MCF 10A (cell line): Measurements from ENCODE around the gene PRODH. TPM values are rescaled to one million over a fixed set of nuclear protein-coding genes. Genes with fewer than 3 reads are reported as not detected.
"Not testable (repeated sequence)": the region's sequence is repeated elsewhere in the genome, so short reads cannot be mapped to it uniquely, and the experiment has no call there.

ENCODE experiments used
- BruUV-seq: library from RNA; stranded (reverse); fragments of 400-500 nt; replicated peaks from 2 replicates; lab custom pipeline; 2021; lab: Mats Ljungman, UMichigan
- CTCF ChIA-PET: fragments of 300-600 bp; sonication (Branson Sonifier 250); formaldehyde crosslinking; extraction: SDS; loops from one replicate; lab custom pipeline; 2021; ENCODE audit warnings: antibody characterized with exemption, inconsistent platforms; lab: Yijun Ruan, JAX
- POLR2A ChIA-PET: fragments of 300-600, 350-650 bp; sonication (Branson Sonifier 250); formaldehyde crosslinking; extraction: SDS; loops from one replicate; lab custom pipeline; 2020; ENCODE audit warnings: antibody characterized with exemption, inconsistent platforms; lab: Yijun Ruan, JAX
- DNase-seq: peaks from one replicate; pipeline ENCODE4 v3.0.0-alpha.2; 2018; ENCODE audit not compliant: unreplicated experiment
- H3K27ac Mint-ChIP-seq: one replicate; pipeline ENCODE4 v1.8.0; 2022; ENCODE audit warnings: mild to moderate bottlenecking, low read depth, mixed read lengths; ENCODE audit not compliant: unreplicated experiment
- H3K27me3 Mint-ChIP-seq: one replicate; pipeline ENCODE4 v1.8.0; 2022; ENCODE audit warnings: mixed read lengths; ENCODE audit not compliant: insufficient read depth, unreplicated experiment
- H3K36me3 Mint-ChIP-seq: one replicate; pipeline ENCODE4 v1.8.0; 2022; ENCODE audit warnings: mild to moderate bottlenecking, moderate library complexity, mixed read lengths; ENCODE audit not compliant: insufficient read depth, unreplicated experiment
- H3K4me1 Mint-ChIP-seq: one replicate; pipeline ENCODE4 v1.8.0; 2022; ENCODE audit warnings: mixed read lengths; ENCODE audit not compliant: insufficient read depth, unreplicated experiment
- H3K4me3 Mint-ChIP-seq: one replicate; pipeline ENCODE4 v1.8.0; 2022; ENCODE audit warnings: mild to moderate bottlenecking, moderate library complexity, mixed read lengths; ENCODE audit not compliant: unreplicated experiment
- H3K9me3 Mint-ChIP-seq: one replicate; pipeline ENCODE4 v1.8.0; 2022; ENCODE audit warnings: mixed read lengths; ENCODE audit not compliant: unreplicated experiment
- CTCF ChIP-seq: fragments of 200-600 bp; IDR thresholded peaks from one replicate; pipeline ENCODE4 v1.8.0; 2022; ENCODE audit warnings: antibody characterized with exemption, mild to moderate bottlenecking; ENCODE audit not compliant: unreplicated experiment
- intact Hi-C: fragments of 100-400 bp; cut with micrococcal nuclease; formaldehyde crosslinking; loops from 2 replicates; pipeline ENCODE4 v1.14.1; 2022
- total RNA-seq: library from RNA; stranded (reverse); gene quantifications from 2 replicates; pipeline ENCODE4 v1.2.3, GENCODE V29; 2022

The PRODH gene
- total RNA-seq, 1 experiment from 2014 or later, result 8.4 TPM

GRCh38 chr22:18970176-18970947 lies 34.3 kb upstream of the PRODH start:
- no peaks in the 10 kb centered on the region for H3K9me3 Mint-ChIP-seq
- no peak overlapping the region for H3K27ac Mint-ChIP-seq
- POLR2A ChIA-PET, result no interaction called here
- H3K27me3 Mint-ChIP-seq, result no peaks in the 10 kb centered on the region
- TF ChIP-seq CTCF, result no peak
- H3K4me3 Mint-ChIP-seq, result peak overlapping the region; percentile 58
- no TSS peak for BruUV-seq
- intact Hi-C loops, result no loop called here
- CTCF ChIA-PET, result no interaction called here
- DNase-seq, result no peak
- no peaks in the 10 kb centered on the region for H3K4me1 Mint-ChIP-seq
- H3K36me3 Mint-ChIP-seq, result no peaks in the 10 kb centered on the region

GRCh38 chr22:18969158-18969942 lies 33.3 kb upstream of the PRODH start:
- H3K36me3 Mint-ChIP-seq, H3K9me3 Mint-ChIP-seq, DNase-seq, H3K27me3 Mint-ChIP-seq, H3K4me1 Mint-ChIP-seq, H3K27ac Mint-ChIP-seq, intact Hi-C loops, CTCF ChIA-PET, BruUV-seq, POLR2A ChIA-PET: not testable (repeated sequence)
- peak overlapping the region; percentile 67 for H3K4me3 Mint-ChIP-seq

- no peaks in the 10 kb centered on the region for H3K4me1 Mint-ChIP-seq
- DNase-seq, result no peak
- no peak overlapping the region for H3K27ac Mint-ChIP-seq
- ChIA-PET POLR2A (no interaction called here), CTCF (interaction anchor here (0.6 kb wide), 1 partner anchor 211 kb away, joined by 4 read pairs; no protein-coding TSS in a partner anchor)
- no peaks in the 10 kb centered on the region for H3K36me3 Mint-ChIP-seq
- H3K9me3 Mint-ChIP-seq, result no peaks in the 10 kb centered on the region
- no peak overlapping the region for H3K4me3 Mint-ChIP-seq
- TF ChIP-seq CTCF, result no peak
- no TSS peak for BruUV-seq
- no peaks in the 10 kb centered on the region for H3K27me3 Mint-ChIP-seq
- intact Hi-C loops, result no loop called here
These were observed 32.1 kb upstream of the PRODH start for GRCh38 chr22:18968011-18968749.

GRCh38 chr22:18967391-18968010 lies 31.4 kb upstream of the PRODH start:
- H3K27me3 Mint-ChIP-seq, H3K4me1 Mint-ChIP-seq, CTCF ChIA-PET, POLR2A ChIA-PET, H3K9me3 Mint-ChIP-seq, intact Hi-C loops, BruUV-seq, H3K4me3 Mint-ChIP-seq, H3K36me3 Mint-ChIP-seq, H3K27ac Mint-ChIP-seq: not testable (repeated sequence)
- peak; percentile 30 for DNase-seq
